ENCODE data around the gene NDUFB5.

DNA sequence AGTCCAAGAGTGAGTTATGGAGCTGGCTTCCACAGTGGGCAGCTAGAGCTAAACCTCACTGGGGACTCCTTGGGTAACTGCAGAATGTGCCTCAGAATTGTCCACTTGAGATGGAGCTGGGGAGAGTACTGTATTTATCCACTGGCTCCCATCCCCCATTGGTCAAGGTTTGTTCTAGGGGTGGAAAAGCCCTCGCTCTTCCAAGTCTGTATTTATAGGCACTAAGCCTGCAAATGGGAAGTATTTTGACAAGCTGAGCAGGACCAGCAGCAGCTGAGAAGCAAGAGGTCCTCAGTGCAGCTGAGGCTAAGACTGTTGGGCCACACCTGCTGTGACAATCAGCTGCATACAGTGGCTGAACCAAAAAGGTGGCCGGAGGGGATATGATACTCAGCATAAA is 54.0 kb downstream of the NDUFB5 start:
- no peak for TF ChIP-seq EZH2 (IDR thresholded peaks at IDR 0.05; ENCODE audit: low read length)
- no peak for TF ChIP-seq CTCF (optimal IDR thresholded peaks at IDR 0.05 in 1 of 3, IDR thresholded peaks at IDR 0.05 in 1 of 3, conservative IDR thresholded peaks at IDR 0.05 in 1 of 3; ENCODE audit: extremely low read depth in 1 of 3, insufficient read depth in 2 of 3, low read length in 3 of 3)

Measured in keratinocyte (primary cell).